Psoas muscle (tissue), 8 donors: ENCODE data around the gene TUBE1. TPM values are rescaled to one million over a fixed set of nuclear protein-coding genes. Genes with fewer than 3 reads are reported as not detected.

ENCODE experiments used
- ATAC-seq, 4 donors: fragments of 200-7000 bp; cut with Tn5 transposase; one replicate each; pipeline ENCODE4 v1.9.1; 2020; ENCODE audit warnings: moderate library complexity in 3 of 4, mild to moderate bottlenecking in 2 of 4
- DNase-seq, 2 donors: peaks; one replicate each; pipeline ENCODE4 v3.0.0-alpha.2; 2020
- H3K27ac ChIP-seq: fragments of 200-600 bp; one replicate; pipeline ENCODE4 v1.8.0; 2022
- H3K27me3 ChIP-seq, 3 donors: fragments of 200-600 bp in 1 of 3; one replicate each; pipeline versions ENCODE4 v1.6.1 to v1.8.0; 2013 to 2022; ENCODE audit warnings: low read length in 2 of 3, mild to moderate bottlenecking in 2 of 3, moderate library complexity in 1 of 3; ENCODE audit not compliant: insufficient read depth in 3 of 3
- H3K36me3 ChIP-seq, 2 donors: fragments of 200-600 bp in 1 of 2; one replicate each; pipeline versions ENCODE4 v1.6.1 to v1.8.0; 2013 to 2022; ENCODE audit warnings: low read depth in 1 of 2, mild to moderate bottlenecking in 1 of 2, moderate library complexity in 1 of 2; ENCODE audit not compliant: insufficient read depth in 1 of 2
- H3K4me1 ChIP-seq: fragments of 200-600 bp; one replicate; pipeline ENCODE4 v1.8.0; 2022
- H3K4me3 ChIP-seq: fragments of 200-600 bp; one replicate; pipeline ENCODE4 v1.8.0; 2022; ENCODE audit warnings: mild to moderate bottlenecking
- H3K9me3 ChIP-seq: fragments of 200-600 bp; one replicate; pipeline ENCODE4 v1.8.0; 2022
- WGBS, 3 donors: extraction: QIAGEN DNeasy Blood & Tissue Kit; methylation state at CpG; one replicate each; pipeline versions ENCODE4 v1.1.6 to v1.1.7; 2013; 5-methylcytosine and 5-hydroxymethylcytosine counted together
- intact Hi-C, 2 donors: fragments of 100-400 bp; cut with DNase I; formaldehyde crosslinking; loops; one replicate each; pipeline versions ENCODE4 v1.11.0 to v1.14.2; 2022
- long read RNA-seq, 2 donors: library from polyadenylated mRNA; unstranded; transcript quantifications; one replicate each; pipeline ENCODE4 v2.0.0, GENCODE V29; 2021
- polyA plus RNA-seq, 3 donors: library from polyadenylated mRNA; stranded (reverse); fragments of 200-250 nt; gene quantifications; one replicate each; pipeline ENCODE4 v1.2.3, GENCODE V29; 2013
- total RNA-seq, 4 donors: library from RNA; stranded (reverse); fragmentation: NEBNext Ultra II Directional in 2 of 4; extraction: Animal tissue kit (Norgen Biotek cat#: 25700) in 2 of 4; gene quantifications; one replicate each; pipeline versions ENCODE4 v1.2.1 to v1.2.4, GENCODE V29; 2021 to 2023
- TF ChIP-seq, protein P1 (sequence below): fragments of 200-600 bp; IDR thresholded peaks from one replicate; pipeline ENCODE4 v1.8.0; 2022; ENCODE audit warnings: antibody characterized with exemption
- donor health status: healthy with polysubstance abuse.
- donor health status: DM: no; HTN: no; CAD: no; lungs with moderate emphysema.
- donor health status: Bipolar disorder and iron deficiency.
- donor health status: healthy.
- donor health status: DM: yes; HTN: yes; CAD: no.
- donor health status: DM: no; HTN: no; CAD: no.
- donor health status: DM: no; HTN: no; CAD: no.
- donor health status: DM: yes; HTN: yes; CAD: no.

The TUBE1 gene
- total RNA-seq (1 to 10 TPM; 5.6 to 7.0 (median 6.1) TPM), polyA plus RNA-seq (1 to 10 TPM; 4.7 to 6.9 (median 5.9) TPM)
- long read RNA-seq, donor 1, partial matches to known transcripts = 0 of 1 reads
- long read RNA-seq, donor 1, other reads (novel, unspliced or antisense) = 0 of 1 reads
- long read RNA-seq, donor 2, transcript TUBE1-202 (12 exons, 2,142 nt) = major isoform, 7 of 13 reads
- long read RNA-seq, donor 2, partial matches to known transcripts = 2 of 13 reads
- long read RNA-seq, donor 2, other reads (novel, unspliced or antisense) = 4 of 13 reads

- peak; percentile 90 to 95 for DNase-seq
- intact Hi-C loops = no loop called here
- Histone ChIP-seq H3K4me3 (peak within 1 kb of the TSS; percentile 89), H3K27ac (peak within 1 kb of the TSS; percentile 85), H3K36me3 (peaks cover 0 to 28% of the 10 kb centered on the region in 2 donors), H3K9me3 (no peaks in the 10 kb centered on the region), H3K27me3 (no peaks in the 10 kb centered on the region), H3K4me1 (peaks cover 10% of the 10 kb centered on the region)
- TF ChIP-seq, protein P1, sequence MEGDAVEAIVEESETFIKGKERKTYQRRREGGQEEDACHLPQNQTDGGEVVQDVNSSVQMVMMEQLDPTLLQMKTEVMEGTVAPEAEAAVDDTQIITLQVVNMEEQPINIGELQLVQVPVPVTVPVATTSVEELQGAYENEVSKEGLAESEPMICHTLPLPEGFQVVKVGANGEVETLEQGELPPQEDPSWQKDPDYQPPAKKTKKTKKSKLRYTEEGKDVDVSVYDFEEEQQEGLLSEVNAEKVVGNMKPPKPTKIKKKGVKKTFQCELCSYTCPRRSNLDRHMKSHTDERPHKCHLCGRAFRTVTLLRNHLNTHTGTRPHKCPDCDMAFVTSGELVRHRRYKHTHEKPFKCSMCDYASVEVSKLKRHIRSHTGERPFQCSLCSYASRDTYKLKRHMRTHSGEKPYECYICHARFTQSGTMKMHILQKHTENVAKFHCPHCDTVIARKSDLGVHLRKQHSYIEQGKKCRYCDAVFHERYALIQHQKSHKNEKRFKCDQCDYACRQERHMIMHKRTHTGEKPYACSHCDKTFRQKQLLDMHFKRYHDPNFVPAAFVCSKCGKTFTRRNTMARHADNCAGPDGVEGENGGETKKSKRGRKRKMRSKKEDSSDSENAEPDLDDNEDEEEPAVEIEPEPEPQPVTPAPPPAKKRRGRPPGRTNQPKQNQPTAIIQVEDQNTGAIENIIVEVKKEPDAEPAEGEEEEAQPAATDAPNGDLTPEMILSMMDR = no peak
- peak; percentile 97 to 99 (median 98) for ATAC-seq
- 0% methylated on average over 59 to 60 of the region's 60 CpGs for WGBS, 3 donors
These were observed at the start of gene TUBE1, which contains the start of gene FAM229B for GRCh38 chr6:112087136-112087911. Gene TUBE1 (minus strand): TSS chr6:112087482. CDS start chr6:112087434, 48 bp downstream. Gene FAM229B (plus strand): TSS chr6:112087591. CDS start chr6:112099284, 11,693 bp downstream.

GRCh38 chr6:112130878-112131277 lies 43.6 kb upstream of the TUBE1 start:
- intact Hi-C loops = no loop called here
- Histone ChIP-seq H3K4me1 (no peaks in the 10 kb centered on the region), H3K36me3 (peaks cover 0 to 68% of the 10 kb centered on the region in 2 donors), H3K9me3 (no peaks in the 10 kb centered on the region), H3K4me3 (no peak overlapping the region), H3K27me3 (no peaks in the 10 kb centered on the region), H3K27ac (no peak overlapping the region)
- no peak for ATAC-seq
- TF ChIP-seq, protein P1 = no peak
- DNase-seq = no peak
- WGBS, 3 donors = 84 to 91% (median 84%) methylated on average over 3 of the region's 3 CpGs

DNA sequence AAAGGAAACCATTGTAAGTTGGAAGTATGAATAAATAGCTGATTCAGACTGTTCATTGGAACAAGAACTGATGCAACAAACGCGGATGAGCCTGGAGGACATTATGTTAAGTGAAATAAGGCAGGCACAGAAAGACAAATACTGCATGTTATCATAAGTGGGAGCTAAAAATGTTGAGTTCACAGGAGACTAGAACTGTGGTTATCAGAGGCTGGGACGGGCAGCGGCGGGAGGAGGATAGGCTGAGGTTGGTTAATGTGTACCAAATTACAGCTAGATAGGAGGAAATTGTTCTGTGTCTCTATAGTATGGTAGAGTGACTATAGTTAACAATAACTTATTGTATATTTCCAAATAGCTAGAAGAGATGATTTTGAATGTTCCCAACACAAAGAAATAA lies 40.9 kb upstream of the TUBE1 start:
- ATAC-seq = no peak
- H3K27me3 ChIP-seq = no peaks in the 10 kb centered on the region
- H3K4me1 ChIP-seq = no peaks in the 10 kb centered on the region
- no peak for DNase-seq
- no peak overlapping the region for H3K27ac ChIP-seq
- peaks cover 0 to 49% of the 10 kb centered on the region in 2 donors for H3K36me3 ChIP-seq
- 92 to 95% (median 94%) methylated on average over 5 of the region's 5 CpGs for WGBS, 3 donors
- no peaks in the 10 kb centered on the region for H3K9me3 ChIP-seq
- no peak overlapping the region for H3K4me3 ChIP-seq
- TF ChIP-seq, protein P1 = no peak
- intact Hi-C loops = no loop called here

DNA sequence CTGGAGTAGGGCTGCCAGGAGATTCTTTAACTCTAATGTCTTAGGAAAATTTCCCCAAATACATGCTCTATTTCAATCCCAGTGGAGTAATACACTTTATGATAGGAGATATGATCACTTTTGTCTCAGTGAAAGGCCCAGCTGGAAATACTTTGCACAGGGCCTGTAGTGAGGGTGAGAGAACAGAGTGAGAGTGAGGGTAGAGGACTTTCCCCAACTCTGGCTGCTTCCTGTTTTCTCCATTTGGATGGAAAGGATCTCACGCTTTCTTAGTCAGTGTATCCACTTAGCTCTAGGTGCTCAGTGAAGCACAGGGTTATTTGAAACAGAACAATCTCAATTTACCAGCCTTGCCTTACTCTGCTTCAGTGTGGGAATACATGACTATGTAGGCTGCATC lies 36.7 kb upstream of the TUBE1 start:
- no peak for ATAC-seq
- H3K36me3 ChIP-seq = peaks cover 0 to 39% of the 10 kb centered on the region in 2 donors
- 93 to 100% (median 96%) methylated on average over 1 of the region's 1 CpG for WGBS, 3 donors

More for the DNA sequence above, 36.7 kb upstream of the TUBE1 start:
- DNase-seq = no peak
- Histone ChIP-seq H3K27me3 (no peaks in the 10 kb centered on the region), H3K27ac (no peak overlapping the region), H3K4me1 (no peaks in the 10 kb centered on the region), H3K4me3 (no peak overlapping the region), H3K9me3 (no peaks in the 10 kb centered on the region)
- TF ChIP-seq, protein P1 = no peak
- intact Hi-C loops = no loop called here
